AG10803 (cell line): ENCODE data around the gene MICAL2.

Experiments used
- DNase-seq: peaks from one replicate; pipeline ENCODE4 v3.0.0; 2010; ENCODE audit warnings: low read depth
- H3K4me3 ChIP-seq: 2 replicates; pipeline ENCODE4 v1.5.1; 2011; ENCODE audit warnings: mild to moderate bottlenecking, low read length, control low read depth
- CTCF ChIP-seq: conservative IDR thresholded peaks from 2 replicates; pipeline ENCODE4 v1.5.1; 2011; ENCODE audit warnings: mild to moderate bottlenecking, low read length, control low read depth, inconsistent platforms

The MICAL2 gene

GRCh38 chr11:12128301-12128751 is 17.9 kb downstream of the MICAL2 start:
- no peak for TF ChIP-seq CTCF
- no peak for DNase-seq
- H3K4me3 ChIP-seq: no peak overlapping the region

GRCh38 chr11:12129227-12129626 is 18.8 kb downstream of the MICAL2 start:
- no peak for DNase-seq
- no peak for TF ChIP-seq CTCF
- H3K4me3 ChIP-seq: no peak overlapping the region

- no peak for TF ChIP-seq CTCF
- no peak for DNase-seq
Observed at GRCh38 chr11:12130180-12130980, 20.0 kb downstream of the MICAL2 start.

GRCh38 chr11:12131943-12132789 is 21.8 kb downstream of the MICAL2 start:
- no peak overlapping the region for H3K4me3 ChIP-seq
- DNase-seq: no peak
- TF ChIP-seq CTCF: no peak

More at GRCh38 chr11:12130180-12130980, 20.0 kb downstream of the MICAL2 start:
- no peak overlapping the region for H3K4me3 ChIP-seq

DNA sequence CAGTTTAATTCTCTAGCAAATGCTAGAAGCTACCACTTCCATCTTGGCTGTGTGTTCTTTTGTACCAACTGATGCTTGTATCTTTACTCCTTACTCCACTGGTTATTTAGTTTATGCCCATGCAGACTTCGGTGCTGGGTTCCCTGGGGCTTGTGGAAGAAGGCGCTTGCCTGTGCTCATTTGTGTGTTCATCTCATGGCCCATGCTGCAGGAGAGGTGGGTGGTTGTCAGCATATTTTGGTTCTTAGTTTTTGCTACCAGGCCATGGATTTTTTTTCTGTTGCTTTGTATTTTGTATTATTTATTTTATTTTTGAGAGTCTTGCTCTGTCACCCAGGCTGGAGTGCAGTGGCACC is 22.4 kb downstream of the MICAL2 start:
- no peak for TF ChIP-seq CTCF
- no peak for DNase-seq
- no peak overlapping the region for H3K4me3 ChIP-seq

GRCh38 chr11:12133547-12134235 is 23.3 kb downstream of the MICAL2 start:
- TF ChIP-seq CTCF: no peak
- no peak overlapping the region for H3K4me3 ChIP-seq
- DNase-seq: no peak
